Mammary epithelial cell (primary cell): ENCODE data around the gene MYOZ2.

ENCODE experiments used
- CTCF ChIP-seq, 2 donors: IDR thresholded peaks in 1 of 2; conservative IDR thresholded peaks in 1 of 2; 2 replicates each; pipeline ENCODE4 v1.5.1; 2011 to 2012; ENCODE audit warnings: inconsistent platforms in 2 of 2, low read length in 2 of 2, mild to moderate bottlenecking in 2 of 2, control low read depth in 1 of 2, low read depth in 1 of 2; ENCODE audit not compliant: insufficient read depth in 1 of 2; ENCODE audit errors: extremely low read depth in 1 of 2
- EZH2 ChIP-seq: IDR thresholded peaks from 2 replicates; pipeline ENCODE4 v1.6.1; 2012; ENCODE audit warnings: low read length, inconsistent platforms, borderline replicate concordance

- TF ChIP-seq CTCF (conservative IDR thresholded peaks at IDR 0.05 in 1 of 2, IDR thresholded peaks at IDR 0.05 in 1 of 2; ENCODE audit: extremely low read depth in 1 of 2, insufficient read depth in 1 of 2, low read depth in 1 of 2, low read length in 2 of 2), result no peak
- TF ChIP-seq EZH2, result no peak
Measured at GRCh38 chr4:119149110-119149509, 13.5 kb downstream of the MYOZ2 start.
